GM23338 (cell line): ENCODE measurements around the gene GMPPA. TPM values are rescaled to one million over a fixed set of nuclear protein-coding genes. Genes with fewer than 3 reads are reported as not detected.

Source experiments
- ATAC-seq: fragments of 200-7000 bp; cut with Tn5 transposase; 3 replicates; pipeline ENCODE4 v1.9.1; 2020
- DNase-seq: peaks from one replicate; pipeline ENCODE4 v3.0.0-alpha.2; 2015; ENCODE audit warnings: low spot score
- H2AFZ ChIP-seq: fragments of 200-600 bp; sonication (generic); 2 replicates; pipeline ENCODE4 v1.8.0; 2016; ENCODE audit warnings: antibody characterized with exemption, mild to moderate bottlenecking, moderate library complexity
- H3F3A ChIP-seq: fragments of 200-600 bp; sonication (generic); replicated peaks from 2 replicates; pipeline ENCODE4 v1.8.0; 2017; ENCODE audit warnings: antibody characterized with exemption, mixed run types, low read depth
- H3K27ac ChIP-seq: fragments of 200-600 bp; sonication (generic); 2 replicates; pipeline ENCODE4 v1.6.1; 2016; ENCODE audit warnings: low read depth
- H3K27me3 ChIP-seq: fragments of 200-600 bp; sonication (generic); 2 replicates; pipeline ENCODE4 v1.8.0; 2016; ENCODE audit warnings: mild to moderate bottlenecking, mixed run types, moderate library complexity; ENCODE audit not compliant: insufficient read depth
- H3K36me3 ChIP-seq: fragments of 200-600 bp; sonication (generic); 2 replicates; pipeline ENCODE4 v1.8.0; 2016; ENCODE audit warnings: mild to moderate bottlenecking; ENCODE audit not compliant: insufficient read depth
- H3K4me1 ChIP-seq: fragments of 200-600 bp; sonication (generic); 2 replicates; pipeline ENCODE4 v1.8.0; 2016; ENCODE audit warnings: mild to moderate bottlenecking, moderate library complexity; ENCODE audit not compliant: insufficient read depth
- H3K4me2 ChIP-seq: fragments of 200-600 bp; sonication (generic); 2 replicates; pipeline ENCODE4 v1.7.1; 2017; ENCODE audit warnings: mixed run types
- H3K4me3 ChIP-seq: fragments of 200-600 bp; sonication (generic); 2 replicates; pipeline ENCODE4 v1.6.1; 2016; ENCODE audit warnings: mixed run types
- H3K79me2 ChIP-seq: fragments of 200-600 bp; sonication (generic); replicated peaks from 2 replicates; pipeline ENCODE4 v1.8.0; 2017; ENCODE audit warnings: mild to moderate bottlenecking; ENCODE audit not compliant: insufficient read depth
- H3K9me2 ChIP-seq: fragments of 200-600 bp; sonication (generic); 2 replicates; pipeline ENCODE4 v1.8.0; 2017; ENCODE audit not compliant: insufficient read depth
- H4K20me1 ChIP-seq: fragments of 200-600 bp; sonication (generic); replicated peaks from 2 replicates; pipeline ENCODE4 v1.8.0; 2017; ENCODE audit warnings: mild to moderate bottlenecking; ENCODE audit not compliant: insufficient read depth
- H3K27ac Mint-ChIP-seq: 2 replicates; pipeline ENCODE4 v1.8.0; 2020; ENCODE audit warnings: inconsistent platforms, mild to moderate bottlenecking, moderate library complexity, mixed read lengths
- H3K27me3 Mint-ChIP-seq: 3 replicates; pipeline ENCODE4 v1.8.0; 2022; ENCODE audit warnings: low read depth, mild to moderate bottlenecking, moderate library complexity, mixed read lengths, inconsistent platforms; ENCODE audit not compliant: insufficient read depth, poor library complexity
- H3K36me3 Mint-ChIP-seq: 3 replicates; pipeline ENCODE4 v1.8.0; 2021; ENCODE audit warnings: low read depth, mild to moderate bottlenecking, inconsistent platforms, moderate library complexity, mixed read lengths
- H3K4me1 Mint-ChIP-seq: 3 replicates; pipeline ENCODE4 v1.8.0; 2020; ENCODE audit warnings: mild to moderate bottlenecking, inconsistent platforms, mixed read lengths
- H3K4me3 Mint-ChIP-seq: 3 replicates; pipeline ENCODE4 v1.8.0; 2021; ENCODE audit warnings: moderate library complexity, mild to moderate bottlenecking, inconsistent platforms, mixed read lengths
- H3K9me3 Mint-ChIP-seq: 3 replicates; pipeline ENCODE4 v1.8.0; 2020; ENCODE audit warnings: moderate library complexity, mild to moderate bottlenecking, inconsistent platforms, mixed read lengths
- CTCF ChIP-seq, 2 experiments: fragments of 200-600 bp in 1 of 2; sonication (generic) in 1 of 2; conservative IDR thresholded peaks; 2 replicates each; pipeline versions ENCODE4 v1.5.1 to v1.6.1; 2016 to 2017; ENCODE audit warnings: antibody characterized with exemption in 2 of 2, low read depth in 2 of 2, mild to moderate bottlenecking in 2 of 2, moderate library complexity in 1 of 2
- EZH2 ChIP-seq: fragments of 200-600 bp; sonication (generic); IDR thresholded peaks from one replicate; pipeline ENCODE4 v1.8.0; 2017; ENCODE audit warnings: antibody characterized with exemption, mild to moderate bottlenecking, low read depth; ENCODE audit not compliant: unreplicated experiment
- EZH2phosphoT487 ChIP-seq: fragments of 200-600 bp; sonication (generic); IDR thresholded peaks from one replicate; pipeline ENCODE4 v1.8.1; 2018; ENCODE audit warnings: antibody characterized with exemption; ENCODE audit not compliant: unreplicated experiment
- JUNB ChIP-seq: IDR thresholded peaks from one replicate; pipeline ENCODE4 v1.6.1; 2016; ENCODE audit warnings: antibody characterized with exemption; ENCODE audit not compliant: unreplicated experiment
- POLR2AphosphoS5 ChIP-seq: IDR thresholded peaks from 2 replicates; pipeline ENCODE4 v1.6.1; 2016; ENCODE audit warnings: antibody characterized with exemption, low read depth
- REST ChIP-seq: IDR thresholded peaks from one replicate; pipeline ENCODE4 v1.6.1; 2018; ENCODE audit warnings: antibody characterized with exemption; ENCODE audit not compliant: unreplicated experiment
- ZNF114 ChIP-seq: fragments of 250-450 bp; sonication (Bioruptor Pico); IDR thresholded peaks from 2 replicates; pipeline ENCODE4 v1.5.0; 2020; ENCODE audit warnings: mild to moderate bottlenecking, moderate library complexity
- ZNF331 ChIP-seq: fragments of 250-450 bp; sonication (Bioruptor Pico); IDR thresholded peaks from 2 replicates; pipeline ENCODE4 v1.5.0; 2020; ENCODE audit warnings: low read depth, mild to moderate bottlenecking, moderate library complexity
- polyA plus RNA-seq: library from polyadenylated mRNA; unstranded; fragments of >200 nt; fragmentation: Nextera tagmentation; extraction: Ambion mirVana; gene quantifications from 2 replicates; pipeline ENCODE4 v1.2.1, GENCODE V29; 2016
- total RNA-seq: library from RNA; depleted of rRNA; stranded (reverse); fragments of >200 nt; shearing (Covaris generic); gene quantifications from 2 replicates; pipeline ENCODE4 v1.2.3, GENCODE V29; 2014
- TF ChIP-seq, protein P1 (sequence below): IDR thresholded peaks from 2 replicates; pipeline ENCODE4 v1.6.1; 2016; ENCODE audit warnings: antibody characterized with exemption

Gene GMPPA
- total and polyA plus RNA-seq, 2 experiments from 2014 or later: 27.0 to 33.8 TPM

GRCh38 chr2:219475697-219476651 is 22.7 kb upstream of the GMPPA start (continued):
- peak; percentile 93 to 94 for TF ChIP-seq CTCF (conservative IDR thresholded peaks at IDR 0.05; ENCODE audit: low read depth in 2 of 2)

DNA sequence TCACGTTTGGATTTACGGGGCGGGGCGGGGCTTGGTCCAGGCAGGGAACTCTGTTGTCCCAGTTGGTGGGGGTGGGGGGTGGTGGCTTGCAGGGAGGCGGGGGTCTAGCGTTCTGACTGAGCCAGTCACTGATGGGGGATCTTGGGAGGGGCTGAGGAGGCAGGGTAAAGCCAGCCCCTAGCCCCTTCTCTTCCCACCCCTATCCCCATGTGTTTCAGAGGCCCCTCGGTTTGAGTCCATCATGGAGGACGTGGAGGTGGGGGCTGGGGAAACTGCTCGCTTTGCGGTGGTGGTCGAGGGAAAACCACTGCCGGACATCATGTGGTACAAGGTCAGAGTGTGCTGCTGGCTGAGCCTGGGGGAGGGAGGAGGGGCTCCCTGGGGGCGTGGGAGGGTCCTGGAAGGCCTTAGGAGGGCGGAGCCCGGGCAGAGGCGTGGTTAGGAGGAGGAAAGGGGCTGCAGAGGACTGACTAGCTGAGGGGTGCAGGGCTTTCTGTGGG is 22.0 kb upstream of the GMPPA start:
- peak overlapping the region; percentile 91 for H3K27ac Mint-ChIP-seq
- no peaks in the 10 kb centered on the region; the same call in 2 of the 3 replicates for H3K9me3 Mint-ChIP-seq
- Histone ChIP-seq H3F3A (no peaks in the 10 kb centered on the region; the same call in 1 of the 2 replicates), H3K79me2 (no peaks in the 10 kb centered on the region), H3K36me3 (no peaks in the 10 kb centered on the region), H2AFZ (0 out of 2 replicates have a peak overlapping the region, but pooled peaks have one; percentile 56), H3K27ac (no peak overlapping the region), H3K27me3 (no peaks in the 10 kb centered on the region), H3K4me2 (peak overlapping the region; percentile 78), H4K20me1 (no peaks in the 10 kb centered on the region), H3K4me1 (peaks cover 11% of the 10 kb centered on the region; the same call in 1 of the 2 replicates), H3K4me3 (peak overlapping the region; percentile 51), H3K9me2 (no peaks in the 10 kb centered on the region)
- ATAC-seq (peak; percentile 93), DNase-seq (peak; percentile 96)
- TF ChIP-seq EZH2phosphoT487 (no peak), POLR2AphosphoS5 (peak; percentile 76)
- peaks cover 25% of the 10 kb centered on the region for H3K4me1 Mint-ChIP-seq
- H3K27me3 Mint-ChIP-seq: peaks cover 17% of the 10 kb centered on the region
- peak overlapping the region; percentile 73 for H3K4me3 Mint-ChIP-seq
- peaks cover 7% of the 10 kb centered on the region; the same call in 1 of the 3 replicates for H3K36me3 Mint-ChIP-seq

- Histone ChIP-seq H3K4me3 (peak overlapping the region; percentile 51), H3F3A (no peaks in the 10 kb centered on the region; the same call in 1 of the 2 replicates), H4K20me1 (no peaks in the 10 kb centered on the region), H3K36me3 (no peaks in the 10 kb centered on the region), H3K27me3 (no peaks in the 10 kb centered on the region), H3K4me1 (peaks cover 11% of the 10 kb centered on the region; the same call in 1 of the 2 replicates), H3K4me2 (peak overlapping the region; percentile 78; the same call in 1 of the 2 replicates), H2AFZ (no peak overlapping the region), H3K79me2 (no peaks in the 10 kb centered on the region), H3K9me2 (no peaks in the 10 kb centered on the region), H3K27ac (no peak overlapping the region)
- Mint-ChIP-seq H3K9me3 (no peaks in the 10 kb centered on the region; the same call in 2 of the 3 replicates), H3K36me3 (peaks cover 11% of the 10 kb centered on the region; the same call in 1 of the 3 replicates), H3K27me3 (peaks cover 15% of the 10 kb centered on the region), H3K4me3 (peak overlapping the region; percentile 73), H3K4me1 (peaks cover 25% of the 10 kb centered on the region), H3K27ac (no peak overlapping the region)
- DNase-seq: no peak
- ATAC-seq: no peak
- no peak for TF ChIP-seq EZH2phosphoT487
- no peak for TF ChIP-seq ZNF331
- no peak for TF ChIP-seq EZH2
- TF ChIP-seq REST: no peak
- TF ChIP-seq CTCF (conservative IDR thresholded peaks at IDR 0.05; ENCODE audit: low read depth in 2 of 2): no peak
- TF ChIP-seq, protein P1, sequence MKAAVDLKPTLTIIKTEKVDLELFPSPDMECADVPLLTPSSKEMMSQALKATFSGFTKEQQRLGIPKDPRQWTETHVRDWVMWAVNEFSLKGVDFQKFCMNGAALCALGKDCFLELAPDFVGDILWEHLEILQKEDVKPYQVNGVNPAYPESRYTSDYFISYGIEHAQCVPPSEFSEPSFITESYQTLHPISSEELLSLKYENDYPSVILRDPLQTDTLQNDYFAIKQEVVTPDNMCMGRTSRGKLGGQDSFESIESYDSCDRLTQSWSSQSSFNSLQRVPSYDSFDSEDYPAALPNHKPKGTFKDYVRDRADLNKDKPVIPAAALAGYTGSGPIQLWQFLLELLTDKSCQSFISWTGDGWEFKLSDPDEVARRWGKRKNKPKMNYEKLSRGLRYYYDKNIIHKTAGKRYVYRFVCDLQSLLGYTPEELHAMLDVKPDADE: no peak
- no peak for TF ChIP-seq ZNF114 (CRISPR knock-in tag)
- no peak for TF ChIP-seq POLR2AphosphoS5
- no peak for TF ChIP-seq JUNB
Measured at GRCh38 chr2:219477179-219477578, 21.5 kb upstream of the GMPPA start.
